Measurements from ENCODE around the gene SBNO2.
"Not testable (repeated sequence)": the region's sequence is repeated elsewhere in the genome, so short reads cannot be mapped to it uniquely, and the experiment has no call there.

SBNO2 gene

GRCh38 chr19:1118999-1119398 lies 55.1 kb downstream of the SBNO2 start:
- DNase-seq (ENCODE audit: low read depth): no peak

DNA sequence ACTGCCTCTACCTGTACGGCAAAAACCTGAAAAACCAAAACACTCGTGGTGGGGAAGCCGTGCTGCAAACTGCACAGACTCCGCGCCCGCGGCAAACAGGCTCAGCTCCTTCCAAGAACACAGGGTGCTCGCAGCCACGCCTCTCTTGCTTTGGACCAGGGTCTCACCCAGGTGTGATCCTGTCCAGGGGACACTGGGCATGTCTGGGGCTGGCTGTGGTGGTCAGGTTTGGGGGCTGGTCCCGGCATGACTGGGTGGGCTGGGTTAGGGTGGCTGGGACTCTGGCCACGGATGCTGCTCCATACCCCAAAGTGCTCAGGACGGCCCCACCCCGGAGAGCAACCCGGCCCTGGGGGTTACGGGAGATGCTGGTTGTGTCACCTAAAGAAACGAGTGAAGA lies 56.4 kb downstream of the SBNO2 start:
- no peak for DNase-seq (ENCODE audit: low read depth)

- DNase-seq (ENCODE audit: low read depth): no peak
Measured at GRCh38 chr19:1116726-1117581, 57.1 kb downstream of the SBNO2 start.

DNA sequence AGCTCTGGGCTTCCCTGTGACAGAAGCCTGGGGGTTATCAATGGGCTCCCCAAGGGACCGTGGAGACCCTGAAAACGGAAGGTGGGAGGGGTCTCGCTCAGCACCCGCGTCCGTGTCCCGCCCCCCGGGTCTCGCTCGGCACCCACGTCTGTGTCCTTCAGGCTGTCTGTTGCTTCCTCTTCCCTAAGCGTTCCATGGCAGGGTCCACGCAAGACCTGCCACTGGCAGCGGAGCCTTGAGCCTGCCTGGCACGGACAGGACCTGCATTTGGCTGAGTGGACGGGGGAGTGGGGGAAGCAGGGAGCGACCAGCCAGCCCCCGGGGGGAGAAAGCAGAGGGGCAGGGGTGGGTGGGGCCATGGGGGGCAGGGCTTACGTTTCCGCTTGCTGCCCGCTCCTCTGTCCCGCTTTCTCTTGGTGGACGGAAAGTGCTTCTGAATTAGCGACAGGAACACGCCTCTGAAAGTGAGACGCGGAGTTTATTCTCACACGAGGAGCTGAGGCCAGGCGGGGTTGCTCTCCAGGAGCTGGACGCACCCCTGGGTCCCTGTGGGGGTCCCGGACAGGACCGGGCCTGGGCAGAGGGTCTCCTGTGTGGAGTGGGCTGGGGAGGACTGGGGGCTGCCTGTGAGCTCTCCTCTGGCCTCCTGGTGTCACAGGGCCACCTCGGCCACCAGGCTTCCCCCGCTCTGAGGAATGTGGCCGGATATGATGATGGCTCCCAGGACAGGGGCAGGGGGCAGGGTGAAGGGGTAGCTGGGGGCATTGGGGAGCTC lies 58.2 kb downstream of the SBNO2 start:
- no peak for DNase-seq (ENCODE audit: low read depth)

GRCh38 chr19:1114728-1115127 lies 59.3 kb downstream of the SBNO2 start:
- DNase-seq (ENCODE audit: low read depth): not testable (repeated sequence)

- no peak for DNase-seq (ENCODE audit: low read depth)
Measured at GRCh38 chr19:1113986-1114483, 60.0 kb downstream of the SBNO2 start.

GRCh38 chr19:1113030-1113985 lies 60.8 kb downstream of the SBNO2 start:
- peak; percentile 78 for DNase-seq (ENCODE audit: low read depth)

- no peak for DNase-seq (ENCODE audit: low read depth)
Measured at GRCh38 chr19:1112268-1113029, 61.6 kb downstream of the SBNO2 start.

- DNase-seq (ENCODE audit: low read depth): no peak
Measured at GRCh38 chr19:1111641-1112267, 62.3 kb downstream of the SBNO2 start.

GRCh38 chr19:1110809-1111640 lies 63.0 kb downstream of the SBNO2 start:
- no peak for DNase-seq (ENCODE audit: low read depth)

DNA sequence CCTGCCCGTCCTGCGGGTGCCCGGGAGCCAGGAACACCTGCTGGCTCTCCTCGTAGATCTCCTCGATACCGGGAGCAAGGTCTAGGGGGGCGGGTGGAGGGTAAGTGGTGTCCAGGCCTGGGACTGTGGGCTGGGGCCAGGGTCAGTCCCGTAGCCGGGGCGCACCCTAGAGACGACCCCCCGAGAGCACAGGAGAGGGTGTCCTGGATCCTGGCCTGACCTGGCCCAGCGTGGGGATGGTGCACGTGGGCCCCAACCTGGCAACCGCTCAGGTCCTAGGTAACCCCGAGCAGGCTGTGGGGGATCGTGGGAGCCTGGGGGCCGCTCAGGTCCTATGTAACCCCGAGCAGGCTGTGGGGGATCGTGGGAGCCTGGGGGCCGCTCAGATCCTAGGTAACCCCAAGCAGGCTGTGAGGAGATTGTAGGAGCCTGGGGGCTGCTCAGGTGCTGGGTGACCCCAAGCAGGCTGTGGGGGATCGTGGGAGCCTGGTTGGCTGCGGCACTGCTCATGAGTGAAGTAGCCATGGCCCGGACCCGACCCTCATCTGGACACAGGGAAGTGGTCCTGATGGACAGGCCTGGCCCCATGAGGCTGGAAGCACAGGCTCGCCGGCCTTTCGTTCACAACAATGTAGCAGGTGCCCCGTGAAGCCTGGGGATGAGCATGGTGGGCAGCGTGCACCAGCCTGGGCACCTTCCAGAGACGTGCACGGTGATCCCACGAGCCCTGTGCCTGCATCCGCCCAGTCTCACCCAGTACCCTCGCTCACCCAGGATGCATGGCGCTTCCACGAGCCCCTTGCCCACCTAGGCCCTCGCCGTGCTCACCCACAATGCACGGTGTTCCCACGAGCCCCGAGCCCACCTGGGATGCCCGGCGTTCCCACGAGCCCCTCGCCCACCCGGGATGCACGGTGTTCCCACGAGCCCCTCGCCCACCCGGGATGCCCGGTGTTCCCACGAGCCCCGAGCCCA lies 64.1 kb downstream of the SBNO2 start:
- DNase-seq (ENCODE audit: low read depth): no peak

GRCh38 chr19:1109032-1109551 lies 65.0 kb downstream of the SBNO2 start:
- no peak for DNase-seq (ENCODE audit: low read depth)

DNA sequence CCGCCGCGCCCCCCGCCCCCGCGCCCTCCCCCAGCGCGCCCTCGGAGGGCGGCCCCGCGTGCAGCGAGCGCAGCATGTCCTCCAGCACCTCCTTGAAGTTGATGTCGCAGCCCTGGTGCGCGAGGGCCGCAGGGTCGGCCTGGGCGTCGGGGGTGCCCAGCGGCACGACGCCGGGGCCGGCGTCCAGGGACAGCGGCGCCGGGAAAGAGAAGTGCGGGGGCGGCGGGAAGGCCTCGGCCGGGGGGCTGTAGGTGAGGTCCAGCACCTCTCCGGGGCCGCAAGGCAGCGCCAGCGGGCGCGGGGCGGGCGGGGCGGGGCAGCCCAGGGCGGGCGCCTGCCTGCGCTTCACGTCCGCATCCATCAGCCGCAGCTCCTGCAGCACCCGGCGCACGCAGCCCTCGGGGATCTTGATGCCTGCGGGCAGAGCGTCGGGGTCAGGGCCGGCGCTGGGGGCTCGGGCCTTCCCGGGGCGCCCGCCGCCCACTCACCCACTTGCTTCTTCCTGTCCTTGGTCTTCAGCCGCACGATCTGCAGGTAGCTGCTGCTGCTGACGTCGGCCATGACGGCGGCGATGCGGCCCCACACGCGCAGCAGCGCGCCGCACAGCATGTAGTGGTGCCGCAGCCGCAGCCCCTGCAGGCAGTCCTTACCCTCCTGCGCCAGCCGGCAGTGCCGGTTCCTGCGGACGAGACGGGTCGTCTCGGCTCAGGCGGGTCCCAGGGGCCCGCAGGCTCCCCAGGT lies 65.6 kb downstream of the SBNO2 start:
- DNase-seq (ENCODE audit: low read depth): no peak

DNA sequence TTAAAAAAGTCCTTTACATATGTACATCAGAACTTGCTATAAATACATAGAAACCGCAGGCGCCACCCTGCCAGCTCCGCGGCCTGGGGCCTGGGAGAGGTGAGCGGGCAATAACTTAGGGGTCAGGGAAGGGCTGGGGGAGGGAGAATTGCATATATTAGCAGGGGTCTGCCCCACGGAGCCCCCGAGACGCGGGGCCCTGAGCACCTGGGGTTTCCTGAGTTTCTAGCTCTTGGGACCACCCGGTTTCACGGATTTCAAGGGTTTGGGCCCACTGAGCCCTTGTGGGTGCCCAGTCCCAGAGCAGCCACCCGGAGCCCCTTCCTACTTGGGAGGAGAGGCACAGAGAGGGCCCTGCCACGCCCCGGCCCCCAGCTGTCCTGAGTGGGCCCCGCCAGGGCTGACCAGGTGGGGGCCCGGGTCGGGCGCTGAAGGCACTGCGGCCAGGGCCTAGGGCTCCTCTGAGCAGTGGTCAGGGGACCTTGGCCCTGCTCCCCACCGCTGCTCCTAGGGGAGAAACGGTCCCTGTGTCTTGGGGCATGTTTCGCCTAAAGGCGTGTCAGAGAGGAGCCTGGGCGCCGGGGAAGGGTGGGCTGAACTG lies 66.3 kb downstream of the SBNO2 start:
- DNase-seq (ENCODE audit: low read depth): no peak

- DNase-seq (ENCODE audit: low read depth): no peak
Measured at GRCh38 chr19:1106841-1107660, 67.0 kb downstream of the SBNO2 start.

Measured in stromal cell of bone marrow (primary cell).